Spleen (tissue), 11 donors: ENCODE measurements around the gene MACROH2A1. TPM values are rescaled to one million over a fixed set of nuclear protein-coding genes. Genes with fewer than 3 reads are reported as not detected.

Experiments
- DNase-seq: peaks from one replicate; pipeline ENCODE4 v3.0.0-alpha.2; 2020
- H3K27ac ChIP-seq, 8 donors: fragments of 200-600 bp; sonication (generic) in 7 of 8; 1 replicate in 4 of 8; 2 replicates in 4 of 8; pipeline versions ENCODE4 v1.5.0 to v1.8.0; 2016 to 2021; ENCODE audit warnings: inconsistent platforms in 4 of 8, mild to moderate bottlenecking in 4 of 8, moderate library complexity in 1 of 8
- H3K27me3 ChIP-seq, 7 donors: fragments of 200-600 bp; sonication (generic) in 6 of 7; replicated peaks in 1 of 7; 1 replicate in 4 of 7; 2 replicates in 3 of 7; pipeline versions ENCODE4 v1.5.0 to v1.8.0; 2016 to 2021; ENCODE audit warnings: inconsistent platforms in 3 of 7, mild to moderate bottlenecking in 1 of 7
- H3K36me3 ChIP-seq, 6 donors: fragments of 200-600 bp; sonication (generic) in 5 of 6; 1 replicate in 4 of 6; 2 replicates in 2 of 6; pipeline versions ENCODE4 v1.5.0 to v1.8.0; 2016 to 2021; ENCODE audit warnings: inconsistent platforms in 2 of 6
- H3K4me1 ChIP-seq, 6 donors: fragments of 200-600 bp; sonication (generic) in 5 of 6; 1 replicate in 3 of 6; 2 replicates in 3 of 6; pipeline versions ENCODE4 v1.5.0 to v1.8.0; 2016 to 2021; ENCODE audit warnings: inconsistent platforms in 3 of 6
- H3K4me3 ChIP-seq, 8 donors: fragments of 200-600 bp; sonication (generic) in 7 of 8; 1 replicate in 4 of 8; 2 replicates in 4 of 8; pipeline versions ENCODE4 v1.5.0 to v1.8.0; 2016 to 2021; ENCODE audit warnings: inconsistent platforms in 4 of 8, mild to moderate bottlenecking in 4 of 8, moderate library complexity in 2 of 8
- H3K9me3 ChIP-seq, 8 donors: fragments of 200-600 bp; sonication (generic) in 7 of 8; 1 replicate in 4 of 8; 2 replicates in 4 of 8; pipeline versions ENCODE4 v1.5.0 to v1.8.0; 2016 to 2021; ENCODE audit warnings: inconsistent platforms in 4 of 8
- POLR2A ChIP-seq, 3 donors: fragments of 450-650 bp; IDR thresholded peaks; one replicate each; pipeline ENCODE4 v1.5.1; 2017; ENCODE audit warnings: antibody characterized with exemption in 3 of 3, mild to moderate bottlenecking in 1 of 3
- POLR2AphosphoS5 ChIP-seq, 3 donors: sonication (generic); formaldehyde crosslinking; IDR thresholded peaks; one replicate each; pipeline ENCODE4 v1.5.1; 2017; ENCODE audit warnings: antibody characterized with exemption in 3 of 3
- WGBS, 5 donors: extraction: QIAGEN DNeasy Blood & Tissue Kit in 3 of 5; methylation state at CpG; one replicate each; pipeline versions ENCODE4 v1.1.5 to v1.1.7; 2013 to 2018; 5-methylcytosine and 5-hydroxymethylcytosine counted together
- intact Hi-C: fragments of 100-400 bp; cut with DNase I; formaldehyde crosslinking; loops from one replicate; pipeline ENCODE4 v1.15.0; 2023; ENCODE audit warnings: low total_unique reads
- polyA plus RNA-seq, 3 donors: library from polyadenylated mRNA; stranded (reverse); fragments of 200-250 nt; gene quantifications; one replicate each; pipeline ENCODE4 v1.2.1, GENCODE V29; 2013
- total RNA-seq, 7 donors: library from RNA; depleted of rRNA in 3 of 7; stranded (reverse); fragments of >200 nt in 3 of 7; fragmentation: NEBNext Ultra II Directional in 4 of 7; extraction: Animal tissue kit (Norgen Biotek cat#: 25700) in 4 of 7; gene quantifications; one replicate each; pipeline versions ENCODE4 v1.1.0 to v1.2.1, GENCODE V29; 2016 to 2021
- TF ChIP-seq, protein P1 (sequence below), 11 experiments: fragments of 200-600 bp in 7 of 11; fragments of 450-650 bp in 4 of 11; sonication (generic) in 4 of 11; IDR thresholded peaks in 8 of 11; conservative IDR thresholded peaks in 3 of 11; 1 replicate in 7 of 11; 2 replicates in 4 of 11; pipeline versions ENCODE4 v1.4.0 to v1.8.0; 2016 to 2021; ENCODE audit warnings: antibody characterized with exemption in 11 of 11, inconsistent platforms in 4 of 11, mild to moderate bottlenecking in 1 of 11
- donor health status: healthy with polysubstance abuse.
- donor health status: DM: no; HTN: no; CAD: no; lungs with moderate emphysema.
- donor health status: DM: no; HTN: no; CAD: no.
- donor health status: Bipolar disorder and iron deficiency.
- donor health status: healthy.
- donor health status: DM: no; HTN: no; CAD: no.
- donor health status: DM: yes; HTN: yes; CAD: no.

The MACROH2A1 gene
- total and polyA plus RNA-seq, 10 donors, result 88.1 to 288 (median 175) TPM

DNA sequence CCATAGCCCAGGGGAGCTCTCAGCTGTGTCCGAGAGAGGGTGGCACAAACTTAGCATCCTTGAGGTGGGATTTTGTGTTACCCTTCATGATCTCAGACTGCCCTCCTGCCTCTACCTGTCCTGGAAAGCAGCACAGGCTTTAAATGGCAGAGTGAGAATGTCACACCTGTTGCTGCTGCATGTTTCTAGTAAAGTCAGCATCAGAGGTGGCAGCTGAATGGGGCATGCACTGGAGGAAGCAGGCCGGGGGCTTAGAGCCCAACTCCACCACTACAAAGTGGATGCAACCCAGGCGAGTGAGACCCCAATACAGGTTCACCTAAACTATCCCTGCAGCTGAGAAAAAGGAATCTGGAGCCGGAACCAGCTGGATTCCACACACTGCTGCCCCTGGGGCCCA is 51.6 kb downstream of the MACROH2A1 start:
- H3K4me3 ChIP-seq, result no peak overlapping the region
- WGBS, 5 donors, result 89 to 99% (median 95%) methylated on average over 3 to 4 of the region's 4 CpGs
- H3K4me1 ChIP-seq, result peaks cover 0 to 28% (median 2%) of the 10 kb centered on the region in 6 donors
- TF ChIP-seq POLR2A (IDR thresholded peaks at IDR 0.05) (no peak), POLR2AphosphoS5 (IDR thresholded peaks at IDR 0.05) (no peak)
- TF ChIP-seq, protein P1, sequence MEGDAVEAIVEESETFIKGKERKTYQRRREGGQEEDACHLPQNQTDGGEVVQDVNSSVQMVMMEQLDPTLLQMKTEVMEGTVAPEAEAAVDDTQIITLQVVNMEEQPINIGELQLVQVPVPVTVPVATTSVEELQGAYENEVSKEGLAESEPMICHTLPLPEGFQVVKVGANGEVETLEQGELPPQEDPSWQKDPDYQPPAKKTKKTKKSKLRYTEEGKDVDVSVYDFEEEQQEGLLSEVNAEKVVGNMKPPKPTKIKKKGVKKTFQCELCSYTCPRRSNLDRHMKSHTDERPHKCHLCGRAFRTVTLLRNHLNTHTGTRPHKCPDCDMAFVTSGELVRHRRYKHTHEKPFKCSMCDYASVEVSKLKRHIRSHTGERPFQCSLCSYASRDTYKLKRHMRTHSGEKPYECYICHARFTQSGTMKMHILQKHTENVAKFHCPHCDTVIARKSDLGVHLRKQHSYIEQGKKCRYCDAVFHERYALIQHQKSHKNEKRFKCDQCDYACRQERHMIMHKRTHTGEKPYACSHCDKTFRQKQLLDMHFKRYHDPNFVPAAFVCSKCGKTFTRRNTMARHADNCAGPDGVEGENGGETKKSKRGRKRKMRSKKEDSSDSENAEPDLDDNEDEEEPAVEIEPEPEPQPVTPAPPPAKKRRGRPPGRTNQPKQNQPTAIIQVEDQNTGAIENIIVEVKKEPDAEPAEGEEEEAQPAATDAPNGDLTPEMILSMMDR (IDR thresholded peaks at IDR 0.05 in 8 of 11, conservative IDR thresholded peaks at IDR 0.05 in 3 of 11), result no peak
- no peak for DNase-seq
- H3K36me3 ChIP-seq, result peaks cover 2 to 97% (median 53%) of the 10 kb centered on the region in 6 donors
- no peaks in the 10 kb centered on the region for H3K27me3 ChIP-seq
- peak overlapping the region in 1 of 8 donors; percentile 2 for H3K27ac ChIP-seq
- H3K9me3 ChIP-seq, result no peaks in the 10 kb centered on the region
- intact Hi-C loops, result no loop called here

- Histone ChIP-seq H3K4me1 (peaks cover 0 to 28% (median 2%) of the 10 kb centered on the region in 6 donors), H3K27ac (peak overlapping the region in 1 of 8 donors; percentile 10), H3K4me3 (no peak overlapping the region), H3K27me3 (no peaks in the 10 kb centered on the region), H3K9me3 (no peaks in the 10 kb centered on the region), H3K36me3 (peaks cover 2 to 98% (median 61%) of the 10 kb centered on the region in 6 donors)
- TF ChIP-seq, protein P1 (IDR thresholded peaks at IDR 0.05 in 8 of 11, conservative IDR thresholded peaks at IDR 0.05 in 3 of 11), result no peak
- intact Hi-C loops, result no loop called here
- 77 to 83% (median 79%) methylated on average over 5 of the region's 5 CpGs for WGBS, 5 donors
- no peak for DNase-seq
These were observed 52.9 kb downstream of the MACROH2A1 start for GRCh38 chr5:135345956-135346731.

DNA sequence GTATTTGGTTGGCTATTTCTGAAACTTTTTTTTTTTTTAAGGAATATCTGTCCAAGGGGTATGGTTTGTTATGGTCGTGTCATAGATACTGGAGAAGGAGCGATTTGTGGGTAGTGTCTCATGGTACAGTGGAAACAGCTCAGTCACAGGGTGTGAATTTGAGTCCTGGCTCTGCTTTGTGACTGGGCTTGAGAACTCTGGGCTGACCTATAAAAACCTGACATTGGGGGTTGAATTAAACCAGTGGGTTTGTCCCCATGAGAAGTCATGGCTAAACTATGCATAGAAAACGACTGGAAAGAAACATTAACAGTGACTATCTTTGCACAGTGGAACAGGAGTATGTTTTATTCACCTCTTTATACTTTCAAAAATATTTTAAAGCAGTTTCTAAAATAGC is 54.7 kb downstream of the MACROH2A1 start:
- Histone ChIP-seq H3K4me3 (no peak overlapping the region), H3K4me1 (peaks cover 0 to 26% (median 2%) of the 10 kb centered on the region in 6 donors), H3K27me3 (no peaks in the 10 kb centered on the region), H3K9me3 (no peaks in the 10 kb centered on the region), H3K36me3 (peaks cover 2 to 98% (median 66%) of the 10 kb centered on the region in 6 donors), H3K27ac (no peak overlapping the region)
- TF ChIP-seq POLR2A (IDR thresholded peaks at IDR 0.05), result no peak
- TF ChIP-seq, protein P1 (IDR thresholded peaks at IDR 0.05 in 8 of 11, conservative IDR thresholded peaks at IDR 0.05 in 3 of 11), result no peak
- no peak for TF ChIP-seq POLR2AphosphoS5 (IDR thresholded peaks at IDR 0.05)
- 87 to 96% (median 94%) methylated on average over 3 of the region's 3 CpGs for WGBS, 5 donors
- intact Hi-C loops, result no loop called here
- DNase-seq, result no peak

DNA sequence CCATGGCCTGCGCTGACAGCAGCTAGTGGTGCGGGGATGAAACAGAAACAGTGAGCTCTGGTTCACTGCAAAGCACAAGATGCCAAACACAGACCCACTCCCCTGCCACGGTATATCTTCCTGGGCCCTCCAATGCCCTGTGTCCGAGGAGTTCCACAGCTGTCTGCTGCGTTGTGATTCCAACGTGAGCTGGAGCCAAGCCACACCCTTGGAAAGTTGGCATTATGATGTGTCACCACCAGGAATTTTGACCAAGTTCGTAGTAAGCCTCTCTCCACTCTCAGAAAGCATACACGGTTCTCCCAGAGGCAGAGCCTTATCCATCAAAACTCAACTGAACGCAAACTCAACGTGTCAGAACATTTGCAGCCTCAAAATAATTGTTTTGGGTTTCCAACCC is 55.6 kb downstream of the MACROH2A1 start:
- Histone ChIP-seq H3K36me3 (peaks cover 2 to 98% (median 75%) of the 10 kb centered on the region in 6 donors), H3K4me3 (no peak overlapping the region), H3K27ac (no peak overlapping the region), H3K4me1 (peaks cover 0 to 17% (median 2%) of the 10 kb centered on the region in 6 donors), H3K27me3 (no peaks in the 10 kb centered on the region), H3K9me3 (no peaks in the 10 kb centered on the region)
- intact Hi-C loops, result no loop called here
- DNase-seq, result no peak
- TF ChIP-seq, protein P1 (IDR thresholded peaks at IDR 0.05 in 8 of 11, conservative IDR thresholded peaks at IDR 0.05 in 3 of 11), result no peak
- TF ChIP-seq POLR2AphosphoS5 (IDR thresholded peaks at IDR 0.05) (no peak), POLR2A (IDR thresholded peaks at IDR 0.05) (no peak)
- WGBS, 5 donors, result 89 to 98% (median 92%) methylated on average over 9 to 10 of the region's 10 CpGs
